ENCODE measurements around the gene GPT2.

GPT2 gene

DNA sequence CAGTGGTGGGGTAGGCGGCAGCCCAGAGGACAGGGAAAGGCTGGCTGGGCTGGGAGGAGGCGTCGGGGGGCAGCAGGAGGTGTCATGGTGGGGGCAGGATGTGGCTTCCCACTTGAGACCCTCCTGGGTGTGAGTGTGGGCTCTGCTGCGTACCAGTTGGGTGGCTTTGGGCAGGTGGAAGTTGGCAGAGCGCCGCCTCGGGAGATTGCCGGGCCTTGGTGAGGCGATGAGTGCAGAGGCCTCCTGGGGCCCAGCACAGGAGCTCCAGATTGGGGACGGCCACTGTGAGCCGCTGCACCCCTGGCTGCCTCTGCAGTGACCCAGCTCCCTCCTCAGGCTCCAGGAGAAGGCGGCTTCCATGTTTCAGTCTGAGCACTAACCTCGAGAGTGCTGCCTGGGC, 13.8 kb downstream of the GPT2 start:
- DNase-seq = no peak

DNA sequence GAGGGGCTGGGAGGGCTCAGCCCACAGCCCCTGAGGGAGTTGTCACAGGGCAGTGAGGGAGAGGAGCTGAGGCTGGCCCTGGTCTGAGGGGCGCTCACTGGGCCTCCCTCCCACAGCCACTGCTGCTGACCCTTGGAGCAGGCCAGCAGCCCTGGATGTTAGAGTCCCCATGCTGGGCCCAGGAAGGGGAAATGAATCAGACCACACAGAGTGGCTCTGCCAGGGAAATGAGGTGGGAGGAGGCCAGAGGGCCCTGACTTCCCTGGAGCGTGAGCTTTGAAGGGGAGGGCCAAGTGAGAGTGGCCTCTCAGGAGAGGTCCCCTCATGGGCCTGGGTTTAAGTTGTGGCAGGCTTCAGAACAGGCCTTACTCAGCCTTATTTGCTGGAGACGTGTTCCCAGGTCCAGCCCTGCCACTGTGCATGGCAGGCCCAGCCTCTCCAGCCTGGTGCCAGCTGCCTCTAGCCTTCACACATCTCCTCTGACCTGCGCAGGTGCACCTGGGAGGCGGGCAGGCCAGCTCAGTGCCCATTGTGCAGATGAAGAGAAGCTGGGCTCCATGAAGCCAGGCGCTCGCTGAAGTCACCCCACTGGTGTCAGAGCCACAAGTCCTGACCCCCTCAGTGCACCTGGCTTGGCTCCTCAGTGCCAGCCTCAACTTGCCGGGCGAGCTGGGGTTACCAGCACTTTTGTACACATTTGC, 15.4 kb downstream of the GPT2 start:
- no peak for DNase-seq

DNA sequence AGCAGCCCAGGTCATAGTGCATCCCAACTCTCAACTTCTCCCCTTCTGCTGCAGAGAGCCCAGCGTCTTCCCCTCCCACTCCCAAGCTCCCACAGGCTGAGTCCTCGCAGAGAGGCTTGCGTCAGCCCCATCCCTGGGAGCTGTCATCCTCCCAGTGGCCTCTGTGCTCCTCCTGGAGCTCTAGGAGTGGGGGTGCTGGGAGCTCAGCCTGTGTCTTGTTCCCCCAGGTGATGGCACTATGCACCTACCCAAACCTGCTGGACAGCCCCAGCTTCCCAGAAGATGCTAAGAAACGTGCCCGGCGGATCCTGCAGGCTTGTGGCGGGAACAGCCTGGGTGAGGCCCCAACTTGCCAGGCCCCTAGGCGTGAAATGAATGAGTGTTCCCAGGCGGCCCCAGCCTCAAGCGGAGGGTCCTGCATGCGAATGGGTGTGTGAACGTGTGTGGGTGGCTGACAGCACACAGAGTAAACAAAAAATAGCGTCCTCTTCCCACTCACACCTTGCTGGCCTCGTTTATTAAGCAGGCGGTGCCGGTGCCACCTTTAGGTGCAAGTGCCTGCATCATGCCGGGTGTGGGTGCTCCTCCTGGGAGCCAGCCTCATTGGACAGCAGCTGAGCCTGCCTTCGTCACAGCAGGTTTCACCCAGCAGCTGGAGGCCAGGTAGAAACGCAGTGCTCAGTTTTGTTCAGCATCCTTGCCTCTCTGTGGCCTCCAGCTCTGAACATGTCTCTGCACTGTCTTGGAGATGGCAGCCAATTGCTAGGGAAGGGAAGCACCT, 16.5 kb downstream of the GPT2 start:
- no peak for DNase-seq

- no peak for DNase-seq
Observed at GRCh38 chr16:46901709-46902108, 17.5 kb downstream of the GPT2 start.

GRCh38 chr16:46903255-46903905, 19.2 kb downstream of the GPT2 start:
- no peak for DNase-seq

- no peak for DNase-seq
Observed at GRCh38 chr16:46904471-46904870, 20.3 kb downstream of the GPT2 start.

GRCh38 chr16:46906360-46907060, 22.3 kb downstream of the GPT2 start:
- DNase-seq = no peak

DNA sequence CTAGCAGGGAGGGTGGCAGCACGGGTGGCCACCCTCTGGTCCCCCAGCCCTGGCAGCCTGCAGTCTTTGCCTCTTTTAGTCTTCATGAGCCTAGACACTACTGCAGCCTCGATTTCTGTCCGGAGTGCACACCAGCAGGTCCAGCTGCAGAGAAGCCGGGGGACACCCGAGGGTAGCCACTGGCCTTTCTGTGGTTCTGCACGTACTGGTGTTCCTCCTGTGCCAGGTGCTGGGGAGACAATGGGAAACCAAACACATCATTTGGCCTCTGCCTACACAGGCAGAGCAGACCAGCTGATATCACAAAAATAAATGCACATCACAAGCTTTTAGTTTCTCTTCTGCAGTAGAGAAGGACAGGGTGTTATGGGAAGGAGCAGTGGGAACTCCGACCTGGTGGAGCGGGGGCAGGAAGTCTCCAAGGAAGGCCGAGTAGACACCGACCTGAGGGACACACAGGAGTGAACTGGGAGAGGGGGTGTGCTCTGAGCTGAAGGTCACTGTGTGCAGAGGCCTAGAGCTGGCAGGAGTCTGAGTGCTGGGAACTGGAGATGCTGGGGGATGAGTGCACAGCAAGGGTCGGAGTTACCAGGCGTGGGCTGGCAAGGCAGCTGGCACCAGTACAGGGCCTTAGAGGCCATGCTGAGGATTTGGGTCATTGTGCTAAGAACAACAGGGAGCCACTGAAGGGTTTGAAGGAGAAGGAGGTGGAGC, 23.1 kb downstream of the GPT2 start:
- no peak for DNase-seq

DNA sequence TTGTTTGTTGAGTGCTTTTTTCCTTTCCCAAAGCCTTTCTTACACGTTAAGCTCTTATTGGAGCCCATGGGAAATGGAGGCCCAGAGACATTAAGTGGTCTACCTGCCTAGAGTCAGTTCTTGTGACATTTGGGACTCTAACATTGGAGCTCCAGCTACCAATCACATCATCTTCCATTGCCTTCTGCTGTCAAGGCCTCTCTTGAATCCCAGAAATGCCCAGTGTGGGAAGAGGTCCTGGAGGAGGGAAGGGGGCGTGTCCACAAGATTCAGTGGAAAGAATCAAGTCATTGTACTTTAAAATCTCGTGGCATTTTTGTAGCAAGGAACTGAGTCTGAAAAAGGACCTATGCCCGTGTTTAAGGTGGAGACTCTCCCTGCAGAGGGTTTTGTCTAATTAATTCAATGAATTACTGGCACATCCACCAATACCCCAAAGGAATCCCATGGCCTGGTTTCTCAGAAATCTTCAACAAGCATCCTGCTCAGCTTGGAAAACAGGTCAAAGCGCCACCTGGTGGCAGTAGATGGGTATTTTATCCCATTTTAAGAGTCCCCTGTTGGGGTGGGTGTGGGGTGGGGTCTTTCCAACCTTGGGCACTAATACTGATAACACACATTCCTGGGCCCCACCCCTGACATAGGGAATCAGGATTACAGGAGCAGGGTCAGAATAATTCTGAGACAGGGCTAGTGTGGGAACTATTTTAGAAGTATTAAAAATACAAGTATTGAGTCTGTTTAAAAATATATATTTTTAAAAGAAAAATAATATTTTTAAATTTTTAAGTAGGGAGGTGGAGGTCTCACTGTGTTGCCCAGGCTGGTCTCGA, 24.6 kb downstream of the GPT2 start:
- DNase-seq = peak; percentile 50

DNA sequence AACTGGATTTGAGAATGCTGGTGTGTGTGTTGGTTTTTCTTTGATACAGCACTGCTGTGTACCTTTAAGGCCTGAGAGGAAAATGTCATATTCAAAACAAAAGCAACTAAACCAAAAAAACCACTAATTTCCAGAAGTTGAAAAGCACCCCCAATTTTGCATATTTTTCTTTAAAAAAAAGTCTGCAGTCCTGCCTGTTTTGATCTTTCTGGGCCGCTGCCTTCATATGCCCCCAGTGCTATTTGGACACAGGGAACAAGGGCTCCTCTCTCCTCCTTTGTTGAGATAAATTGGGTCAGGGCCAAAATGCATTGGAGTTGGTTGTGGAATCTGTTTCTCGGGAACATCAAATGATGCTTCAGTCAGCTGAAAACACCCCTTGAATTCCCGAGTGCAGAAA, 26.9 kb downstream of the GPT2 start:
- DNase-seq = no peak

DNA sequence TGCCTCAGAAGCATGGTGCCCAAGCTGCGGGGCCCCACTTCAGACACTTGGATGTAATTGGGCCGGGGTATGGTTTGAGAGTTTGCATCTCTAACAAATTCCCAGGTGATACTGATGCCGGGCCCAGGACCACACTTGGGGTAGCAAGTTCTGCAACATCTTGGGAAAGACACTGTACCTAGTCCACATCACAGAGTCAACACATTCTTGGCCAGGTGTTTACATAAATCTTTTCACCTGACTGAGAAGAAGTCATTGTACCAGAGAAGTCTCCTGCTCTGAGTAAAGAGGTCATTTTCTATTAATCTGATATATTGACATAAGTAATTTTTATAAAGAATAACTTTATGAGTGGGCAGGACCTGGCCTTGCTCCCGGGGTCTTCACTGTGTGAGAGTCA, 27.5 kb downstream of the GPT2 start:
- no peak for DNase-seq

- no peak for DNase-seq
Observed at GRCh38 chr16:46914556-46915201, 30.5 kb downstream of the GPT2 start.

GRCh38 chr16:46915483-46916025, 31.4 kb downstream of the GPT2 start:
- DNase-seq = no peak

DNA sequence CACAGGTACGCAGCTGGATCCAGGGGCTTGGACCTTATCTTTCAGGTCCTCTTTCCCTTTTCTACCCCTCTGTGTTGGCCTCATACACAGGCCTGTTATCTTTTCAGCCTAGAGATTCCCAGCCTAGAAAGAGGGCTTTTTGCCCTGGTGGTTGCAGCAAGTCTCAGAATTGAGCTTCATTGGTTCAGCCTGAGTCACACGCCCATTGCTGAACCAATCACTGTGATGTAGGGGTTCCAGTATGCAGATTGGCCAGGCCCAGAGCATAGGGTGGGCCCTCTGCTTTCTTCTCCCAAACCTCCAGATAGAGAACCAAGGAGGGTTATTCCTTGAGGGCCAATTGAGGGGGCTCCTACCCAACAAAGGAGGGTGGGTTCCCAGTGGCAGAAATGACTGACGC, 32.8 kb downstream of the GPT2 start:
- DNase-seq = no peak

GRCh38 chr16:46918400-46918799, 34.2 kb downstream of the GPT2 start:
- DNase-seq = no peak

GRCh38 chr16:46918905-46919792, 35.0 kb downstream of the GPT2 start:
- no peak for DNase-seq

- no peak for DNase-seq
Observed at GRCh38 chr16:46920402-46921068, 36.4 kb downstream of the GPT2 start.

DNA sequence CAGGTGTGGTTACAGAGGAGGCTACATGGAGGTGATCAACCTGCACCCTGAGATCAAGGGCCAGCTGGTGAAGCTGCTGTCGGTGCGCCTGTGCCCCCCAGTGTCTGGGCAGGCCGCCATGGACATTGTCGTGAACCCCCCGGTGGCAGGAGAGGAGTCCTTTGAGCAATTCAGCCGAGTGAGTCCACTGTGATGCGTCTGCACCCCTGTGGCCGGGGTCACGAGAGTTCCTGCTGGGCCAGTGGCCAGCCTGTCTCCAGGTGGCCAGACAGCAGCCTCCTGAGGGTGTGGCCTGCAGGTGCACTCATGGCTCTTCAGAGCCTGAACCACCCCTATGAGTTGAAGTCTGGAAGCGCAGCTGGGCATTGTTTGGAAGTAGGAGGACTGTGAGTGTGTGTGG, 38.1 kb downstream of the GPT2 start:
- no peak for DNase-seq

All from fibroblast of skin of abdomen (primary cell).